Left ventricle myocardium inferior (tissue), 1 donor: ENCODE data around the gene E2F4. TPM values are rescaled to one million over a fixed set of nuclear protein-coding genes. Genes with fewer than 3 reads are reported as not detected.

ENCODE experiments used
- DNase-seq: peaks from one replicate; pipeline ENCODE4 v3.0.0-alpha.2; 2020
- H3K27ac ChIP-seq: fragments of 200-600 bp; replicated peaks from 2 replicates; pipeline ENCODE4 v1.8.0; 2021
- H3K27me3 ChIP-seq: fragments of 200-600 bp; 2 replicates; pipeline ENCODE4 v1.8.0; 2021; ENCODE audit warnings: low read depth
- H3K36me3 ChIP-seq: fragments of 200-600 bp; 2 replicates; pipeline ENCODE4 v1.8.0; 2021
- H3K4me1 ChIP-seq: fragments of 200-600 bp; 2 replicates; pipeline ENCODE4 v1.8.0; 2021
- H3K4me3 ChIP-seq: fragments of 200-600 bp; 2 replicates; pipeline ENCODE4 v1.8.0; 2021; ENCODE audit warnings: mild to moderate bottlenecking, moderate library complexity
- H3K9me3 ChIP-seq: fragments of 200-600 bp; replicated peaks from 2 replicates; pipeline ENCODE4 v1.8.0; 2021
- CTCF ChIP-seq: fragments of 200-600 bp; IDR thresholded peaks from 2 replicates; pipeline ENCODE4 v1.8.0; 2021; ENCODE audit warnings: antibody characterized with exemption, mild to moderate bottlenecking, borderline replicate concordance
- intact Hi-C: fragments of 100-400 bp; cut with micrococcal nuclease; formaldehyde crosslinking; loops from one replicate; pipeline ENCODE4 v1.11.0; 2022
- total RNA-seq: library from RNA; stranded (reverse); fragmentation: NEBNext Ultra II Directional; extraction: Animal tissue kit (Norgen Biotek cat#: 25700); gene quantifications from one replicate; pipeline ENCODE4 v1.2.1, GENCODE V29; 2021
- donor health status: DM: no; HTN: yes; CAD: no; lungs with severe emphysema.

E2F4 gene
- total RNA-seq, 1 donor from 2014 or later: 35.9 TPM

GRCh38 chr16:67162506-67163163, 29.3 kb upstream of the E2F4 start:
- TF ChIP-seq CTCF: no peak
- H3K27me3 ChIP-seq: peaks cover 45% of the 10 kb centered on the region
- peak overlapping the region; percentile 70 for H3K4me3 ChIP-seq
- no peak for DNase-seq
- H3K27ac ChIP-seq: peak overlapping the region; percentile 90
- intact Hi-C loops: no loop called here
- no peaks in the 10 kb centered on the region for H3K36me3 ChIP-seq
- H3K9me3 ChIP-seq: no peaks in the 10 kb centered on the region
- peaks cover 72% of the 10 kb centered on the region for H3K4me1 ChIP-seq

- peak overlapping the region; percentile 70 for H3K4me3 ChIP-seq
- H3K27ac ChIP-seq: peak overlapping the region; percentile 90
- TF ChIP-seq CTCF: no peak
- no peaks in the 10 kb centered on the region for H3K36me3 ChIP-seq
- H3K27me3 ChIP-seq: peaks cover 45% of the 10 kb centered on the region
- no peaks in the 10 kb centered on the region for H3K9me3 ChIP-seq
- H3K4me1 ChIP-seq: peaks cover 72% of the 10 kb centered on the region
- DNase-seq: peak; percentile 68
- intact Hi-C loops: no loop called here
Observed at GRCh38 chr16:67163164-67163998, 28.6 kb upstream of the E2F4 start.

- H3K27ac ChIP-seq: peak overlapping the region; percentile 90
- no peaks in the 10 kb centered on the region for H3K36me3 ChIP-seq
- H3K4me1 ChIP-seq: peaks cover 71% of the 10 kb centered on the region
- DNase-seq: no peak
- H3K9me3 ChIP-seq: no peaks in the 10 kb centered on the region
- peaks cover 45% of the 10 kb centered on the region for H3K27me3 ChIP-seq
- TF ChIP-seq CTCF: no peak
- intact Hi-C loops: no loop called here
- H3K4me3 ChIP-seq: peak overlapping the region; percentile 70
Observed at GRCh38 chr16:67163999-67164558, 27.9 kb upstream of the E2F4 start.

GRCh38 chr16:67164599-67165061, 27.3 kb upstream of the E2F4 start, which contains the start of gene HSF4:
TSS of gene HSF4 (plus strand) at chr16:67164745. CDS start at chr16:67164812, 67 bp downstream.
- Histone ChIP-seq H3K36me3 (no peaks in the 10 kb centered on the region), H3K27me3 (peaks cover 45% of the 10 kb centered on the region), H3K27ac (peak within 1 kb of the TSS; percentile 90), H3K9me3 (no peaks in the 10 kb centered on the region), H3K4me3 (peak within 1 kb of the TSS; percentile 70), H3K4me1 (peaks cover 71% of the 10 kb centered on the region)
- DNase-seq: peak; percentile 75
- TF ChIP-seq CTCF: no peak
- intact Hi-C loops: no loop called here
